SK-N-SH treated with all-trans-retinoic acid at 6 μM for 48 hours (cell line): ENCODE data around the gene CCSER1.

Source experiments
- ATAC-seq: fragments of 200-7000 bp; cut with Tn5 transposase; 3 replicates; pipeline ENCODE4 v1.9.1; 2020; ENCODE audit warnings: mild to moderate bottlenecking, moderate library complexity
- ARNTL ChIP-seq: fragments of 450-650 bp; formaldehyde crosslinking; IDR thresholded peaks from 2 replicates; pipeline ENCODE4 v1.5.0; 2020; ENCODE audit warnings: low read depth, mild to moderate bottlenecking, moderate library complexity, borderline replicate concordance
- BACH2 ChIP-seq: fragments of 250-450 bp; sonication (Bioruptor Pico); IDR thresholded peaks from 2 replicates; pipeline ENCODE4 v1.9.0; 2021; ENCODE audit warnings: mild to moderate bottlenecking, borderline replicate concordance
- CSDC2 ChIP-seq: fragments of 250-450 bp; sonication (Bioruptor Pico); IDR thresholded peaks from 2 replicates; pipeline ENCODE4 v1.5.0; 2020; ENCODE audit warnings: mild to moderate bottlenecking, moderate library complexity
- CSRNP3 ChIP-seq: fragments of 250-450 bp; sonication (Bioruptor Pico); IDR thresholded peaks from 2 replicates; pipeline ENCODE4 v1.5.1; 2021; ENCODE audit warnings: mild to moderate bottlenecking, moderate library complexity
- ESRRG ChIP-seq: fragments of 250-450 bp; sonication (Bioruptor Pico); IDR thresholded peaks from 2 replicates; pipeline ENCODE4 v1.6.1; 2021; ENCODE audit warnings: mild to moderate bottlenecking
- GLIS3 ChIP-seq: fragments of 250-450 bp; sonication (Bioruptor Pico); IDR thresholded peaks from 2 replicates; pipeline ENCODE4 v1.5.0; 2020; ENCODE audit warnings: mild to moderate bottlenecking, moderate library complexity
- ISL1 ChIP-seq: fragments of 250-450 bp; sonication (Bioruptor Pico); IDR thresholded peaks from 2 replicates; pipeline ENCODE4 v2.1.2; 2022; ENCODE audit warnings: mild to moderate bottlenecking, moderate library complexity
- OSR1 ChIP-seq: fragments of 250-450 bp; sonication (Bioruptor Pico); IDR thresholded peaks from 2 replicates; pipeline ENCODE4 v1.8.0; 2022; ENCODE audit warnings: moderate library complexity, mild to moderate bottlenecking, inconsistent platforms
- PATZ1 ChIP-seq: fragments of 250-450 bp; sonication (Bioruptor Pico); IDR thresholded peaks from 2 replicates; pipeline ENCODE4 v1.8.0; 2020; ENCODE audit warnings: mild to moderate bottlenecking, moderate library complexity, borderline replicate concordance
- PPARA ChIP-seq: fragments of 250-450 bp; sonication (Bioruptor Pico); IDR thresholded peaks from 2 replicates; pipeline ENCODE4 v1.5.0; 2020; ENCODE audit warnings: mild to moderate bottlenecking, borderline replicate concordance
- RARB ChIP-seq: fragments of 250-450 bp; sonication (Bioruptor Pico); IDR thresholded peaks from 2 replicates; pipeline ENCODE4 v1.8.0; 2021; ENCODE audit warnings: mild to moderate bottlenecking, moderate library complexity
- SNAI2 ChIP-seq: fragments of 250-450 bp; sonication (Bioruptor Pico); IDR thresholded peaks from 2 replicates; pipeline ENCODE4 v1.5.0; 2020; ENCODE audit warnings: mild to moderate bottlenecking, moderate library complexity
- TCF4 ChIP-seq: fragments of 250-450 bp; sonication (Bioruptor Pico); IDR thresholded peaks from 2 replicates; pipeline ENCODE4 v1.8.0; 2021; ENCODE audit warnings: mild to moderate bottlenecking, moderate library complexity, borderline replicate concordance
- TOX ChIP-seq: fragments of 250-450 bp; sonication (Bioruptor Pico); IDR thresholded peaks from 2 replicates; pipeline ENCODE4 v1.8.0; 2021; ENCODE audit warnings: mild to moderate bottlenecking, moderate library complexity, borderline replicate concordance
- TSHZ2 ChIP-seq: fragments of 250-450 bp; sonication (Bioruptor Pico); IDR thresholded peaks from 2 replicates; pipeline ENCODE4 v1.5.0; 2020; ENCODE audit warnings: mild to moderate bottlenecking, moderate library complexity
- ZC3H10 ChIP-seq: fragments of 250-450 bp; sonication (Bioruptor Pico); IDR thresholded peaks from 2 replicates; pipeline ENCODE4 v1.5.1; 2021; ENCODE audit warnings: mild to moderate bottlenecking, moderate library complexity
- ZFP3 ChIP-seq: fragments of 250-450 bp; sonication (Bioruptor Pico); IDR thresholded peaks from 2 replicates; pipeline ENCODE4 v1.5.0; 2020; ENCODE audit warnings: mild to moderate bottlenecking, moderate library complexity
- ZFP30 ChIP-seq: fragments of 450-650 bp; formaldehyde crosslinking; IDR thresholded peaks from 2 replicates; pipeline ENCODE4 v1.5.0; 2022; ENCODE audit warnings: mild to moderate bottlenecking, moderate library complexity
- ZNF565 ChIP-seq: fragments of 450-650 bp; formaldehyde crosslinking; conservative IDR thresholded peaks from 2 replicates; pipeline ENCODE4 v1.5.0; 2020; ENCODE audit warnings: low read depth, mild to moderate bottlenecking, moderate library complexity
- ZNF70 ChIP-seq: fragments of 450-650 bp; formaldehyde crosslinking; IDR thresholded peaks from 2 replicates; pipeline ENCODE4 v1.5.0; 2020; ENCODE audit warnings: mild to moderate bottlenecking, moderate library complexity
- ZNF8 ChIP-seq: fragments of 450-650 bp; formaldehyde crosslinking; IDR thresholded peaks from 2 replicates; pipeline ENCODE4 v1.5.0; 2020; ENCODE audit warnings: mild to moderate bottlenecking, moderate library complexity

The CCSER1 gene

GRCh38 chr4:91058345-91058744 lies 931.2 kb downstream of the CCSER1 start:
- ATAC-seq: no peak

GRCh38 chr4:91064157-91064853 lies 937.1 kb downstream of the CCSER1 start:
- ATAC-seq: peak; percentile 91
- TF ChIP-seq TSHZ2 (CRISPR knock-in tag) (peak; percentile 95), ZC3H10 (no peak), SNAI2 (CRISPR knock-in tag) (peak; percentile 74), TCF4 (peak; percentile 99), CSRNP3 (CRISPR knock-in tag) (peak; percentile 76), ARNTL (CRISPR knock-in tag) (no peak), ISL1 (peak; percentile 79), GLIS3 (peak; percentile 75), ZNF70 (CRISPR knock-in tag) (0 out of 2 replicates have a peak, but pooled peaks have one; percentile 15), ZNF8 (CRISPR knock-in tag) (peak; percentile 64; the same call in 1 of the 2 replicates), ZNF565 (CRISPR knock-in tag) (0 out of 2 replicates have a peak, but pooled peaks have one; percentile 17), BACH2 (CRISPR knock-in tag) (no peak), CSDC2 (CRISPR knock-in tag) (no peak), TOX (no peak)
- TF ChIP-seq, all 23 proteins: peak for 9

More at GRCh38 chr4:91058345-91058744, 931.2 kb downstream of the CCSER1 start:
- no peak for TF ChIP-seq ZNF70 (CRISPR knock-in tag)
- TF ChIP-seq ZFP30 (CRISPR knock-in tag): no peak
- TF ChIP-seq ZC3H10: no peak
- no peak for TF ChIP-seq TSHZ2 (CRISPR knock-in tag)
- TF ChIP-seq TOX: no peak
- no peak for TF ChIP-seq CSDC2 (CRISPR knock-in tag)
- TF ChIP-seq, all 23 proteins: peak for 0

- ATAC-seq: no peak
- TF ChIP-seq OSR1 (CRISPR knock-in tag): no peak
- no peak for TF ChIP-seq TSHZ2 (CRISPR knock-in tag)
- no peak for TF ChIP-seq ZFP3
- no peak for TF ChIP-seq ZNF8 (CRISPR knock-in tag)
- TF ChIP-seq ISL1: no peak
- no peak for TF ChIP-seq PATZ1 (CRISPR knock-in tag)
- TF ChIP-seq RARB: no peak
- TF ChIP-seq BACH2 (CRISPR knock-in tag): no peak
- TF ChIP-seq ZNF70 (CRISPR knock-in tag): no peak
- no peak for TF ChIP-seq ARNTL (CRISPR knock-in tag)
- TF ChIP-seq CSRNP3 (CRISPR knock-in tag): no peak
- no peak for TF ChIP-seq ESRRG (CRISPR knock-in tag)
- TF ChIP-seq TOX: no peak
- no peak for TF ChIP-seq TCF4
- no peak for TF ChIP-seq CSDC2 (CRISPR knock-in tag)
- no peak for TF ChIP-seq GLIS3
- no peak for TF ChIP-seq PPARA (CRISPR knock-in tag)
- no peak for TF ChIP-seq ZFP30 (CRISPR knock-in tag)
- TF ChIP-seq SNAI2 (CRISPR knock-in tag): no peak
These were observed 937.9 kb downstream of the CCSER1 start for GRCh38 chr4:91065117-91065516.
